ENCODE results near the gene AUTS2. TPM values are rescaled to one million over a fixed set of nuclear protein-coding genes. Genes with fewer than 3 reads are reported as not detected.

The AUTS2 gene
- total RNA-seq, 1 experiment from 2014 or later, result 50.0 TPM

- CTCF ChIA-PET, result no interaction called here
Observed at GRCh38 chr7:70027867-70028266, 429.6 kb downstream of the AUTS2 start.

DNA sequence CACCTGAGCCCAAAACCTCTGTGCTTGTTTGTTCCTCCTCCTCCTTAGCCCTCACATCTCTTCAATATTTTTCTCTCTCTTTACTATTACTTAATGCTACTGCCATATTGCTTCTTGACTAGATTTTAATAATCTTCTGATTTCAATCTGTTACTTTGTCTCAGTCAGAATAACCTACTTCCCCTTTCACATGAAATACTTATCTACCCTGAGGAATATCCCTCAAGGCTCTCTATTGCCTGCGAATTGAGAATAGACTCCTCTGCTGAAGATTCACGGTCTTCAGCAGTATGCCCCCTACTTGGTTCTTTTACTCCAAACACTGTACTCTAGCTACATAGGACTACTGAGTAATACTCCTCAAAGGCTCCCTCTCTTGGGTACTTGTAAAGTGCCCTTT lies 430.3 kb downstream of the AUTS2 start:
- DNase-seq (ENCODE audit: low spot score) (no peak), ATAC-seq (no peak)
- TF ChIP-seq, protein P1, sequence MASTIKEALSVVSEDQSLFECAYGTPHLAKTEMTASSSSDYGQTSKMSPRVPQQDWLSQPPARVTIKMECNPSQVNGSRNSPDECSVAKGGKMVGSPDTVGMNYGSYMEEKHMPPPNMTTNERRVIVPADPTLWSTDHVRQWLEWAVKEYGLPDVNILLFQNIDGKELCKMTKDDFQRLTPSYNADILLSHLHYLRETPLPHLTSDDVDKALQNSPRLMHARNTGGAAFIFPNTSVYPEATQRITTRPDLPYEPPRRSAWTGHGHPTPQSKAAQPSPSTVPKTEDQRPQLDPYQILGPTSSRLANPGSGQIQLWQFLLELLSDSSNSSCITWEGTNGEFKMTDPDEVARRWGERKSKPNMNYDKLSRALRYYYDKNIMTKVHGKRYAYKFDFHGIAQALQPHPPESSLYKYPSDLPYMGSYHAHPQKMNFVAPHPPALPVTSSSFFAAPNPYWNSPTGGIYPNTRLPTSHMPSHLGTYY (CRISPR knock-in tag; IDR thresholded peaks at IDR 0.05), result no peak
- TF ChIP-seq ZBTB21 (CRISPR knock-in tag; IDR thresholded peaks at IDR 0.05; ENCODE audit: borderline replicate concordance) (no peak), ZNF281 (CRISPR knock-in tag; IDR thresholded peaks at IDR 0.05) (no peak), ZNF138 (CRISPR knock-in tag; conservative IDR thresholded peaks at IDR 0.05) (no peak), MXD4 (CRISPR knock-in tag; IDR thresholded peaks at IDR 0.05; ENCODE audit: borderline replicate concordance) (no peak), NFATC4 (CRISPR knock-in tag; IDR thresholded peaks at IDR 0.05) (no peak), JUN (CRISPR knock-in tag; IDR thresholded peaks at IDR 0.05) (no peak)
- Mint-ChIP-seq H3K4me1 (peaks cover 11% of the 10 kb centered on the region), H3K9me3 (no peaks in the 10 kb centered on the region), H3K27me3 (ENCODE audit: low read depth) (peaks cover 24% of the 10 kb centered on the region), H3K36me3 (no peaks in the 10 kb centered on the region), H3K27ac (no peak overlapping the region), H3K4me3 (no peak overlapping the region)
- POLR2A ChIA-PET, result no interaction called here
- CTCF ChIA-PET, result no interaction called here

More at GRCh38 chr7:70027867-70028266, 429.6 kb downstream of the AUTS2 start:
- H3K4me3 Mint-ChIP-seq, result no peak overlapping the region
- H3K9me3 Mint-ChIP-seq, result no peaks in the 10 kb centered on the region
- H3K4me1 Mint-ChIP-seq, result peaks cover 11% of the 10 kb centered on the region
- TF ChIP-seq ZSCAN18 (CRISPR knock-in tag; IDR thresholded peaks at IDR 0.05) (no peak), NR3C1 (CRISPR knock-in tag; conservative IDR thresholded peaks at IDR 0.05; ENCODE audit: low read depth) (no peak), SP1 (CRISPR knock-in tag; conservative IDR thresholded peaks at IDR 0.05) (no peak), ZNF121 (CRISPR knock-in tag; IDR thresholded peaks at IDR 0.05) (no peak), ESRRA (CRISPR knock-in tag; IDR thresholded peaks at IDR 0.05; ENCODE audit: borderline replicate concordance) (no peak), FOXP1 (CRISPR knock-in tag; IDR thresholded peaks at IDR 0.05; ENCODE audit: borderline replicate concordance) (no peak), USF1 (CRISPR knock-in tag; IDR thresholded peaks at IDR 0.05) (no peak)
- POLR2A ChIA-PET, result no interaction called here
- H3K27me3 Mint-ChIP-seq (ENCODE audit: low read depth), result peaks cover 18% of the 10 kb centered on the region
- no peak for ATAC-seq
- DNase-seq (ENCODE audit: low spot score), result no peak
- H3K36me3 Mint-ChIP-seq, result no peaks in the 10 kb centered on the region
- H3K27ac Mint-ChIP-seq, result no peak overlapping the region

- Mint-ChIP-seq H3K9me3 (no peaks in the 10 kb centered on the region), H3K4me1 (peaks cover 11% of the 10 kb centered on the region), H3K27me3 (ENCODE audit: low read depth) (peaks cover 26% of the 10 kb centered on the region), H3K4me3 (no peak overlapping the region), H3K36me3 (no peaks in the 10 kb centered on the region), H3K27ac (no peak overlapping the region)
- CTCF ChIA-PET, result no interaction called here
- DNase-seq (ENCODE audit: low spot score), result no peak
- ATAC-seq, result no peak
- POLR2A ChIA-PET, result no interaction called here
- TF ChIP-seq, protein P2, sequence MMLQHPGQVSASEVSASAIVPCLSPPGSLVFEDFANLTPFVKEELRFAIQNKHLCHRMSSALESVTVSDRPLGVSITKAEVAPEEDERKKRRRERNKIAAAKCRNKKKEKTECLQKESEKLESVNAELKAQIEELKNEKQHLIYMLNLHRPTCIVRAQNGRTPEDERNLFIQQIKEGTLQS (CRISPR knock-in tag; conservative IDR thresholded peaks at IDR 0.05), result no peak
- no peak for TF ChIP-seq OVOL2 (CRISPR knock-in tag; IDR thresholded peaks at IDR 0.05; ENCODE audit: borderline replicate concordance)
- TF ChIP-seq, protein P3, sequence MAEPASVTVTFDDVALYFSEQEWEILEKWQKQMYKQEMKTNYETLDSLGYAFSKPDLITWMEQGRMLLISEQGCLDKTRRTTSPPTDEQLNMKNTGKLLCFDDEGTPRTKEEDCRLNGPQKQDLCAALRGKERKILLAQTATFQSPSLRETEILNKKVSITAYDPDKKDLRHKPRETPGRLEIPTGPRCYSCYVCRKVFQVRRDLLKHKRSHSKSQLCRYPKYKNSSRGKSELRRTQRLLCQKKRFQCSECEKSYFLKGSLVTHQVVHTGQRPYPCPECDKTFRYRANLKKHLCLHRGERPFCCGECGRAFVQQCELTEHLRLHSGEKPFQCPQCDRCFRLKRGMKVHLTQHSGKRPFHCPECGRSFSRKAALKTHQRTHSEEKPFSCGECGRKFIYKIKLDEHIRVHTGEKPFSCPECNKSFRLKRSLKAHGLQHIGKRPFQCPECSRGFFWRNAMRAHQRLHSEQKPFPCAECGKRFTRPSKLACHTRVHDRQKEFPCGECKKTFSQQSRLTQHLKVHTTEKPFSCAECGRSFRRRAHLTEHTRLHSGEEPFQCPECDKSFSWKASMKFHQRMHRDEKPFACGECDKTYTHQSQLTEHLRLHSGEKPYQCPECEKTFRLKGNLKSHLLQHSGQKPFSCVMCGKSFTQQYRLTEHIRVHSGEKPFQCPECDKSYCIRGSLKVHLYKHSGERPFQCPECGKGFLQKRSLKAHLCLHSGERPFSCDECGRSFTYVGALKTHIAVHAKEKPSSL (CRISPR knock-in tag; conservative IDR thresholded peaks at IDR 0.05), result no peak
- TF ChIP-seq, protein P4, sequence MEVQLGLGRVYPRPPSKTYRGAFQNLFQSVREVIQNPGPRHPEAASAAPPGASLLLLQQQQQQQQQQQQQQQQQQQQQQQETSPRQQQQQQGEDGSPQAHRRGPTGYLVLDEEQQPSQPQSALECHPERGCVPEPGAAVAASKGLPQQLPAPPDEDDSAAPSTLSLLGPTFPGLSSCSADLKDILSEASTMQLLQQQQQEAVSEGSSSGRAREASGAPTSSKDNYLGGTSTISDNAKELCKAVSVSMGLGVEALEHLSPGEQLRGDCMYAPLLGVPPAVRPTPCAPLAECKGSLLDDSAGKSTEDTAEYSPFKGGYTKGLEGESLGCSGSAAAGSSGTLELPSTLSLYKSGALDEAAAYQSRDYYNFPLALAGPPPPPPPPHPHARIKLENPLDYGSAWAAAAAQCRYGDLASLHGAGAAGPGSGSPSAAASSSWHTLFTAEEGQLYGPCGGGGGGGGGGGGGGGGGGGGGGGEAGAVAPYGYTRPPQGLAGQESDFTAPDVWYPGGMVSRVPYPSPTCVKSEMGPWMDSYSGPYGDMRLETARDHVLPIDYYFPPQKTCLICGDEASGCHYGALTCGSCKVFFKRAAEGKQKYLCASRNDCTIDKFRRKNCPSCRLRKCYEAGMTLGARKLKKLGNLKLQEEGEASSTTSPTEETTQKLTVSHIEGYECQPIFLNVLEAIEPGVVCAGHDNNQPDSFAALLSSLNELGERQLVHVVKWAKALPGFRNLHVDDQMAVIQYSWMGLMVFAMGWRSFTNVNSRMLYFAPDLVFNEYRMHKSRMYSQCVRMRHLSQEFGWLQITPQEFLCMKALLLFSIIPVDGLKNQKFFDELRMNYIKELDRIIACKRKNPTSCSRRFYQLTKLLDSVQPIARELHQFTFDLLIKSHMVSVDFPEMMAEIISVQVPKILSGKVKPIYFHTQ (CRISPR knock-in tag; IDR thresholded peaks at IDR 0.05), result no peak
- no peak for TF ChIP-seq GTF2I (CRISPR knock-in tag; conservative IDR thresholded peaks at IDR 0.05)
- TF ChIP-seq SP1 (CRISPR knock-in tag; conservative IDR thresholded peaks at IDR 0.05), result no peak
- TF ChIP-seq, protein P5, sequence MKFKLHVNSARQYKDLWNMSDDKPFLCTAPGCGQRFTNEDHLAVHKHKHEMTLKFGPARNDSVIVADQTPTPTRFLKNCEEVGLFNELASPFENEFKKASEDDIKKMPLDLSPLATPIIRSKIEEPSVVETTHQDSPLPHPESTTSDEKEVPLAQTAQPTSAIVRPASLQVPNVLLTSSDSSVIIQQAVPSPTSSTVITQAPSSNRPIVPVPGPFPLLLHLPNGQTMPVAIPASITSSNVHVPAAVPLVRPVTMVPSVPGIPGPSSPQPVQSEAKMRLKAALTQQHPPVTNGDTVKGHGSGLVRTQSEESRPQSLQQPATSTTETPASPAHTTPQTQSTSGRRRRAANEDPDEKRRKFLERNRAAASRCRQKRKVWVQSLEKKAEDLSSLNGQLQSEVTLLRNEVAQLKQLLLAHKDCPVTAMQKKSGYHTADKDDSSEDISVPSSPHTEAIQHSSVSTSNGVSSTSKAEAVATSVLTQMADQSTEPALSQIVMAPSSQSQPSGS (CRISPR knock-in tag; IDR thresholded peaks at IDR 0.05; ENCODE audit: borderline replicate concordance, low read depth), result no peak
Observed at GRCh38 chr7:70029993-70030392, 431.7 kb downstream of the AUTS2 start.
